Natural killer cell (primary cell): ENCODE results near the gene SCFD2. TPM values are rescaled to one million over a fixed set of nuclear protein-coding genes. Genes with fewer than 3 reads are reported as not detected.

Source experiments
- ATAC-seq, 3 donors: fragments of 150-1000 bp in 2 of 3; fragments of 200-7000 bp in 1 of 3; cut with Tn5 transposase; 1 replicate in 1 of 3; 2 replicates in 2 of 3; pipeline ENCODE4 v1.10.0; 2021; ENCODE audit warnings: mild to moderate bottlenecking in 2 of 3, moderate library complexity in 2 of 3
- DNase-seq, 2 donors: peaks; one replicate each; pipeline versions ENCODE4 v3.0.0 to v3.0.0-alpha.2; 2013 to 2021; ENCODE audit warnings: mixed read lengths in 1 of 2
- H3K27ac ChIP-seq: one replicate; pipeline ENCODE4 v1.5.1; 2013; ENCODE audit warnings: mild to moderate bottlenecking, low read length
- H3K27me3 ChIP-seq: one replicate; pipeline ENCODE4 v1.6.1; 2013; ENCODE audit warnings: low read length; ENCODE audit not compliant: control insufficient read depth, insufficient read depth
- H3K36me3 ChIP-seq: one replicate; pipeline ENCODE4 v1.6.1; 2013; ENCODE audit warnings: low read length; ENCODE audit not compliant: control insufficient read depth, insufficient read depth
- H3K4me1 ChIP-seq: one replicate; pipeline ENCODE4 v1.6.1; 2013; ENCODE audit warnings: low read length; ENCODE audit not compliant: control insufficient read depth, insufficient read depth
- H3K4me3 ChIP-seq: one replicate; pipeline ENCODE4 v1.5.1; 2013; ENCODE audit warnings: low read length
- H3K9me3 ChIP-seq: one replicate; pipeline ENCODE4 v1.6.1; 2013; ENCODE audit warnings: low read length; ENCODE audit not compliant: control insufficient read depth, insufficient read depth
- H3K27ac Mint-ChIP-seq, 2 donors: one replicate each; pipeline ENCODE4 v1.8.0; 2022; ENCODE audit warnings: mild to moderate bottlenecking in 2 of 2, mixed read lengths in 2 of 2, moderate library complexity in 1 of 2
- H3K27me3 Mint-ChIP-seq, 2 donors: one replicate each; pipeline ENCODE4 v1.8.0; 2022; ENCODE audit warnings: low read depth in 2 of 2, mixed read lengths in 2 of 2
- H3K36me3 Mint-ChIP-seq: one replicate; pipeline ENCODE4 v1.8.0; 2022; ENCODE audit warnings: mixed read lengths
- H3K4me1 Mint-ChIP-seq, 2 donors: one replicate each; pipeline ENCODE4 v1.8.0; 2022; ENCODE audit warnings: mixed read lengths in 2 of 2
- H3K4me3 Mint-ChIP-seq: one replicate; pipeline ENCODE4 v1.8.0; 2022; ENCODE audit warnings: mild to moderate bottlenecking, moderate library complexity, mixed read lengths
- H3K9me3 Mint-ChIP-seq, 2 donors: one replicate each; pipeline ENCODE4 v1.8.0; 2022; ENCODE audit warnings: mixed read lengths in 2 of 2
- CTCF ChIP-seq: fragments of 200-600 bp; IDR thresholded peaks from one replicate; pipeline ENCODE4 v1.8.0; 2022; ENCODE audit warnings: antibody characterized with exemption
- WGBS: methylation state at CpG from one replicate; pipeline ENCODE4 v1.1.7; 2013; ENCODE audit warnings: missing lambda C conversion rate; ENCODE audit not compliant: insufficient coverage; 5-methylcytosine and 5-hydroxymethylcytosine counted together
- intact Hi-C: fragments of 100-400 bp; cut with micrococcal nuclease; formaldehyde crosslinking; loops from one replicate; pipeline ENCODE4 v1.14.2; 2022
- total RNA-seq, 4 donors: library from RNA; stranded (reverse); fragments of 120-200 nt in 1 of 4; gene quantifications; one replicate each; pipeline versions ENCODE4 v1.2.3 to v1.2.4, GENCODE V29; 2013 to 2022

SCFD2 gene
- total RNA-seq, 3 donors from 2014 or later (not counting 1 experiment from before 2014, with no cell fraction given) = 26.4 to 29.4 (median 28.9) TPM

- TF ChIP-seq CTCF = no peak
- WGBS = 91% methylated on average over 4 of the region's 4 CpGs
- peaks cover 6% of the 10 kb centered on the region for H3K36me3 Mint-ChIP-seq
Observed at GRCh38 chr4:52949336-52949735, 416.5 kb downstream of the SCFD2 start.

DNA sequence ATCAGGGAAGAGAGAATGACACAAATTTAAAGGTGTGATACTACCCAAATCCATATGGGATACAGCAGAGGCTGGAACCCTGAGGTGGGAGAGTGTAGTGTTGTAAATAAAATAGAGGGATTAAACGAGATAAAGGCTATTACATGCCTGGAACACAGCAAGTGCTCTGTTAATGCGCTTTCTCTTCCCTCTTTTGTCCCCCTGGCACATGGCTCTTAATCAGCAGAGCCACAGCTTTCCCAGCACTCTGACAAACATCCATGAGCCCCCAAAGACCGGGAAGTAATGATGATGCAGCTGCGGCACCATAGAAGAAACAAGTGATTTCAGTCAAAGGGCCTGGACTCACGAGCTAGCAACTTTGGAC is 417.8 kb downstream of the SCFD2 start:
- Mint-ChIP-seq H3K4me3 (no peak overlapping the region), H3K27me3 (no peaks in the 10 kb centered on the region), H3K4me1 (no peaks in the 10 kb centered on the region), H3K27ac (no peak overlapping the region), H3K9me3 (no peaks in the 10 kb centered on the region), H3K36me3 (peaks cover 6% of the 10 kb centered on the region)
- ATAC-seq = no peak
- H3K27ac ChIP-seq = no peak overlapping the region
- H3K27me3 ChIP-seq = no peaks in the 10 kb centered on the region
- 93% methylated on average over 5 of the region's 5 CpGs for WGBS
- H3K9me3 ChIP-seq = no peaks in the 10 kb centered on the region
- H3K4me3 ChIP-seq = no peak overlapping the region
- H3K4me1 ChIP-seq = no peaks in the 10 kb centered on the region
- intact Hi-C loops = no loop called here
- no peak for DNase-seq
- TF ChIP-seq CTCF = no peak
- H3K36me3 ChIP-seq = no peaks in the 10 kb centered on the region

More at GRCh38 chr4:52949336-52949735, 416.5 kb downstream of the SCFD2 start:
- no peaks in the 10 kb centered on the region for H3K9me3 Mint-ChIP-seq
- H3K27me3 Mint-ChIP-seq = no peaks in the 10 kb centered on the region
- intact Hi-C loops = no loop called here
- Histone ChIP-seq H3K4me3 (no peak overlapping the region), H3K36me3 (no peaks in the 10 kb centered on the region), H3K9me3 (no peaks in the 10 kb centered on the region), H3K27me3 (no peaks in the 10 kb centered on the region), H3K27ac (no peak overlapping the region), H3K4me1 (no peaks in the 10 kb centered on the region)
- DNase-seq (no peak), ATAC-seq (no peak)
- H3K27ac Mint-ChIP-seq = no peak overlapping the region
- no peaks in the 10 kb centered on the region for H3K4me1 Mint-ChIP-seq
- no peak overlapping the region for H3K4me3 Mint-ChIP-seq

DNA sequence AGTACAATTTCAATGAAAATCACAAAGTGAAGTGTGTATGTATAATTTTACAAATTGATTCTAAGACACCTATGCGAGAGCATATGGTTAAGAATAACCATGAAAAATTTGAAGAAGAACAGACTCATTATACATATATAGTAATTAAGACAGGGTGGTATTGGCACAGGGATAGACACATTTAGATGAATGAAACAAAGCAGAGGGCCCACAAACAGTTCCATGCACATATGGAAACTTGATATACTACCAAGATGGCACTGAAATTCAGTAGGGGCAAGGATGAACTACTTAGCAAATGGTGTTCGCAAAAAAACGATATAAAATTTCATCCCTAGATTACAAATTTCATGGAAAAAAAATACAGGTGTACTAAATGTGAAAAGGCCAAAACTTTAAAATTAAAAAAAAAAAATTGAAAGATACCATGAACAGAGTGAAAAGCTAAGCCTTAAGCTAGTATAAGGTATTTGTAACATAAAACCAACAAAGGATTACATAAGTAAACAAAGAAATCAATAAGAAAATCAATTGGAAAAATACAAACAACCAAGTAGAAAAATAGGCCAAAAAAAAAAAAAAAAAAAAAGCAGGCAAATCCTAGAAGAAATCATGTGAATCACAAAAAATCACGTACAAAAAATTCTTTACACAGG is 418.3 kb downstream of the SCFD2 start:
- H3K4me3 Mint-ChIP-seq = no peak overlapping the region
- H3K27me3 Mint-ChIP-seq = no peaks in the 10 kb centered on the region
- H3K27ac Mint-ChIP-seq = no peak overlapping the region
- Histone ChIP-seq H3K4me3 (no peak overlapping the region), H3K36me3 (no peaks in the 10 kb centered on the region), H3K27ac (no peak overlapping the region), H3K27me3 (no peaks in the 10 kb centered on the region), H3K4me1 (no peaks in the 10 kb centered on the region), H3K9me3 (no peaks in the 10 kb centered on the region)
- H3K9me3 Mint-ChIP-seq = no peaks in the 10 kb centered on the region
- intact Hi-C loops = no loop called here
- ATAC-seq = no peak
- no peak for DNase-seq
- WGBS = no CpG with 5 or more reads among the region's 4 CpGs
- TF ChIP-seq CTCF = no peak
- H3K36me3 Mint-ChIP-seq = peaks cover 6% of the 10 kb centered on the region
- H3K4me1 Mint-ChIP-seq = no peaks in the 10 kb centered on the region

DNA sequence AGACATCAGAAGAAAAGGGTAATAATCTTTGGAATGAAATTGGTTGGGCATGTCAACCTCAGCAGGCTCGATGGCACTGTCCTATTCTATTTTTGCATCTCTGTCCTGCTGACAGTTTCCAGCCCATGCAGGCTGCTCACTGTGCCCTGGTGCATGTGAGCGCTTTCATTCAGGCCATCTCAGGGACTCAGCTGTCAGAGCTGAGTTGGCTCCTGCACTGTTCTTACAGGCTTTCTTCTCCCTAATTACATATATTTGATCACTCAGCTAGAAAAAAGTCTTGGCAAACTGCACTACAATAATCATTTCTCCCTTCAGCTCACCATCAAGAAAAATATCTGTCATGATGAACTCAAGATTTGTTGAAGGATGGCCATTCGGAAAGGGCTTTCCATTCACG is 419.0 kb downstream of the SCFD2 start:
- Mint-ChIP-seq H3K9me3 (no peaks in the 10 kb centered on the region), H3K4me1 (no peaks in the 10 kb centered on the region), H3K4me3 (no peak overlapping the region), H3K36me3 (peaks cover 6% of the 10 kb centered on the region), H3K27me3 (no peaks in the 10 kb centered on the region), H3K27ac (no peak overlapping the region)
- ATAC-seq (no peak), DNase-seq (no peak)
- H3K27ac ChIP-seq = no peak overlapping the region
- H3K27me3 ChIP-seq = no peaks in the 10 kb centered on the region
- no peaks in the 10 kb centered on the region for H3K36me3 ChIP-seq
- no peak for TF ChIP-seq CTCF
- no peak overlapping the region for H3K4me3 ChIP-seq
- H3K4me1 ChIP-seq = no peaks in the 10 kb centered on the region
- WGBS = 95% methylated on average over 4 of the region's 4 CpGs
- intact Hi-C loops = no loop called here
- no peaks in the 10 kb centered on the region for H3K9me3 ChIP-seq
